GM19438 (cell line): ENCODE data around the gene POFUT2.

ENCODE experiments used
- ATAC-seq: cut with Tn5 transposase; IDR thresholded peaks from one replicate; pipeline ENCODE4 v1.9.1; 2021; ENCODE audit warnings: low read depth; ENCODE audit not compliant: unreplicated experiment

Gene POFUT2

GRCh38 chr21:45251635-45252447 is 35.9 kb downstream of the POFUT2 start:
- no peak for ATAC-seq

- no peak for ATAC-seq
These were observed 36.6 kb downstream of the POFUT2 start for GRCh38 chr21:45250914-45251634.

- no peak for ATAC-seq
These were observed 37.4 kb downstream of the POFUT2 start for GRCh38 chr21:45250272-45250671.

GRCh38 chr21:45249626-45250025 is 38.1 kb downstream of the POFUT2 start:
- no peak for ATAC-seq

GRCh38 chr21:45248893-45249381 is 38.8 kb downstream of the POFUT2 start:
- ATAC-seq, result no peak

- ATAC-seq, result no peak
These were observed 39.3 kb downstream of the POFUT2 start for GRCh38 chr21:45248301-45248892.

- ATAC-seq, result no peak
These were observed 41.0 kb downstream of the POFUT2 start for GRCh38 chr21:45246386-45247320.

- no peak for ATAC-seq
These were observed 42.8 kb downstream of the POFUT2 start for GRCh38 chr21:45244799-45245340.

- no peak for ATAC-seq
These were observed 44.1 kb downstream of the POFUT2 start for GRCh38 chr21:45243603-45244002.

- ATAC-seq, result no peak
These were observed 46.3 kb downstream of the POFUT2 start for GRCh38 chr21:45241357-45241756.

GRCh38 chr21:45237401-45237800 is 50.3 kb downstream of the POFUT2 start:
- ATAC-seq, result no peak

GRCh38 chr21:45236481-45236880 is 51.2 kb downstream of the POFUT2 start:
- ATAC-seq, result no peak

GRCh38 chr21:45235488-45235887 is 52.2 kb downstream of the POFUT2 start:
- ATAC-seq, result no peak

- ATAC-seq, result no peak
These were observed 52.7 kb downstream of the POFUT2 start for GRCh38 chr21:45234965-45235364.

GRCh38 chr21:45234127-45234526 is 53.6 kb downstream of the POFUT2 start:
- no peak for ATAC-seq

GRCh38 chr21:45231705-45232104 is 56.0 kb downstream of the POFUT2 start:
- no peak for ATAC-seq

GRCh38 chr21:45228656-45229240 is 58.9 kb downstream of the POFUT2 start:
- no peak for ATAC-seq

GRCh38 chr21:45228171-45228641 is 59.5 kb downstream of the POFUT2 start:
- no peak for ATAC-seq

GRCh38 chr21:45227735-45228134 is 60.0 kb downstream of the POFUT2 start:
- no peak for ATAC-seq
